COLO829 (cell line): ENCODE results near the gene CCDC28B.

Source experiments
- DNase-seq: peaks from one replicate; pipeline ENCODE4 v3.0.0; 2012; ENCODE audit warnings: low spot score

The CCDC28B gene

DNA sequence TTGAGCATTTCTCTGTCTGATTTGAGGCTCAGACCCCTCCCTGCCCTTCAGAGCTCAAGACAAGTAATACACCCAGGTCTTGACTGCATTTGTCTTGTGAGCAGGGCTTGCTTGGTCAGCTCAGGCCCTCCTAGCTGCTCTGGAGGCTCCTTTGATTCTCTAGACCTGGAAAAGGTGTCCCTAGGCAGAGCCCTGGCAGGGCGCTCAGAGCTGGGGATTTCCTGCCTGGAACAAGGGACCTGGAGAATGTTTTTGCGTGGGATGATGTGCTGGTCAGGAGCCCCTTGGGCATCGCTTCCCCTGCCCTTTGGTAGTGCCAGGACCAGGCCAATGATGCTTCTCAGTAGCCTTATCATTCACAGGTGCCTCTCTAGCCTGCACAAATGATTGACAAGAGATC, 4.9 kb upstream of the CCDC28B start:
- no peak for DNase-seq

GRCh38 chr1:32195972-32196823, 4.2 kb upstream of the CCDC28B start:
- no peak for DNase-seq

- DNase-seq = no peak
Measured at GRCh38 chr1:32197074-32197473, 3.3 kb upstream of the CCDC28B start.

DNA sequence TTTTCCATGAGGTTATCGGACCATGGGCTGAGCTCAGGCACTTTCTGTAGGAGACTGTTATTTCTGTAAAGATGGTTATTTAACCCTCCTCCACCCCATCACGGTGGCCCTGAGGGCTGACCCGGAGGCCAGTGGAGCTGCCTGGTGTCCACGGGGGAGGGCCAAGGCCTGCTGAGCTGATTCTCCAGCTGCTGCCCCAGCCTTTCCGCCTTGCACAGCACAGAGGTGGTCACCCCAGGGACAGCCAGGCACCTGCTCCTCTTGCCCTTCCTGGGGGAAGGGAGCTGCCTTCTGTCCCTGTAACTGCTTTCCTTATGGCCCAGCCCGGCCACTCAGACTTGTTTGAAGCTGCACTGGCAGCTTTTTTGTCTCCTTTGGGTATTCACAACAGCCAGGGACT, 2.6 kb upstream of the CCDC28B start:
- no peak for DNase-seq

- no peak for DNase-seq
Measured at GRCh38 chr1:32198237-32199042, 2.0 kb upstream of the CCDC28B start.

- no peak for DNase-seq
Measured at GRCh38 chr1:32199043-32199716, 1.2 kb upstream of the CCDC28B start.

DNA sequence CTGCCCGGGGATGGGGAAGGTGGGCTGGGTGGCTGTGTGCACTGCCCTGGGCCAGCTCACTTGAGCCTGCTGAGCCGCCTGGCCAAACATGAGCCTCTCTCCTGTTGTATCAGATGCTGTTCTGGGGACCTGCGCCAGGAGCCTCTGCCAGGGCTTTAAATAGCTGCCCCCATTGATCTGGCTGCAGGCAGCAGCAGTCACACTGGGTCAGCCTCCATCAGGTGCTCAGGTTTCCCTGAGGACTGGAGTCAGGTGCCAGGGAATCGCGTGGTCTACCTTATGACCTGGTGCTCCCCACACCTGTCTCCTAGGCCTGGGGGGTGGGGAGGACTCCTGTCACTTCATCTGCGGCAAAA, 700 bp upstream of the CCDC28B start:
- no peak for DNase-seq

- DNase-seq = no peak
Measured at GRCh38 chr1:32201011-32201855, 838 bp downstream of the CCDC28B start.

DNA sequence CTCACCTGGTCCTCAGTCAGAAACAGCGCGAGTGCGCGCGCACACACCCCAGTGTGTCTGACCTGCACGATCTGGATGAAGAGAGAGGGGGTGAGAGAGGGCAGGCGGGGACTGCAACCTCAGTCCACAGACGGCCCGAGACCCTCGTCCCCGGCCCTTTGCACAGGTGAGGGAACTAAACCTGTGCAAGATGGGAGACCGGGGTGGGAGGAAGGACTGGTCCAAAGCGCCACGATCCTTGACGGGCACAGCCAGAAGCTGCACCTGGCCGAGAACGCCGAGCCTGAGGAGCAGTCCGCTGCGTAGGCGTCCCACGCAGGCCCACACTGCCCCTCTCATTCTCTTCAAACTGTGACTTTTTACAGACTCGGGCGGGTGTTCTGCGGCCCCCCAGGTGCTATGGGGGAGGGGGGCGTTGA, 4.6 kb downstream of the CCDC28B start:
- no peak for DNase-seq

GRCh38 chr1:32205401-32206370, 5.3 kb downstream of the CCDC28B start, which contains the start of gene IQCC:
Gene IQCC, plus strand, starts transcription at chr1:32205671. Its CDS starts 11 bp downstream, at chr1:32205682.
- peak; percentile 77 for DNase-seq

GRCh38 chr1:32208469-32208868, 8.1 kb downstream of the CCDC28B start:
- DNase-seq = no peak

DNA sequence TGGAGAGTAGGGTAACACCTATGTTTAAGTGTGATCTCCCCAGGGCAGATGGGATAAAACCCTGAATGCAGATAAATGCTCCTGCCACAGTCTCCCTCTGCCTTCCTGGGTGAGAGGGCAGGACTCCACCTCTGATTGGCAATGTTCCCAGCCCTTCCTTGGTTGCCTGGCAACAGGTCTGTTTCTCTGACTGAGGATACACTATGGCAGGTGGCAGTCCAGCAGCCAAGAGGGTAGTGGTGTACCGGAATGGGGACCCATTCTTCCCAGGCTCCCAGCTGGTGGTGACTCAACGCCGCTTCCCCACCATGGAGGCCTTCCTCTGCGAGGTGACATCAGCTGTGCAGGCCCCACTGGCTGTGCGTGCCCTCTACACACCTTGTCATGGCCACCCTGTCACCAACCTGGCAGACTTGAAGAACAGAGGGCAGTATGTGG, 8.5 kb downstream of the CCDC28B start, which contains the start of gene DCDC2B:
Gene DCDC2B, plus strand, starts transcription at position 199 of the 438 bp plus-strand sequence. Its CDS starts 5 bp downstream, at position 204.
- no peak for DNase-seq

- DNase-seq = peak; percentile 52
Measured at GRCh38 chr1:32215629-32216480, 15.5 kb downstream of the CCDC28B start.

DNA sequence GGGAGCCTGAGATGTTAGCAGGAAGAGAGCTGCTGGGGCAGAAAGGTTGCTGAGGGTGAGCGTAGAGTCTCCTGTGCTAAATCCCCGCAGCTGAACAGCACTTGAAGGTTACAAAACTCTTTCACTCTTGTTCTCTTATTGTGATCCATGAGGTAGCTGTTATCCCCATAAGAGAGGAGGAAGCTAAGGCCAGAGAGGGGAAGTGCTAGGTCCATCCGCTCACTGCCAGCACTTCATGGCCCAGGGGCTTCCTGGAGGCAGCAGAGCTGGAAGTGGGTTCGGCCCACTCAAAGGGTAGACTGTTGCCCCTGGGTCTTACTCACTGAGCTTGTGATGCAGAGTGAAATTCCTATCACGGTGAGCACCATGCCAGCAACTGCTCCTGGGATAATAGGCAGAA, 16.2 kb downstream of the CCDC28B start:
- DNase-seq = no peak

- no peak for DNase-seq
Measured at GRCh38 chr1:32219022-32219421, 18.6 kb downstream of the CCDC28B start.

- DNase-seq = no peak
Measured at GRCh38 chr1:32220746-32221580, 20.6 kb downstream of the CCDC28B start.

GRCh38 chr1:32221581-32221979, 21.2 kb downstream of the CCDC28B start:
- DNase-seq = no peak
